Measurements from ENCODE around the gene TTC34.

TTC34 gene

DNA sequence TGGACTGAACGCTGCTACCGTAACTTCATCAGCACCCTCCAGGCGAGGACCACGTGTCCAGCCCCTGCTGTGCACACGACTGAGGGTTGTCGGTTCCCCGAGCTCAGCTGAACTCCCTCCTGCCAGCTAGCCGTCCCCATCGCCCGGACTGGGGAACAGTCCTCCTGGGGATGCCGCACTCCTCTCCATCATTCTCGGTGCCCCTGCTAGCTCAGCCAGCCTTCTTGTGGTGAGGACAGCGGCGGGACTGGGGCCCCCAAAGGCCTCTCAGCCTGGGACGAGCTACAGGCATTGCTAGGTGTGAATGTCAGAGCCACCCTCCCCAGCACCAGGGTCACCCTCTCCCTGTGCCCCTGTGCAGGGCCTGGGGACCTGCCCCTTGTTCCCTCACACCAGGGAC is 8.8 kb upstream of the TTC34 start:
- Mint-ChIP-seq H3K27me3 (peaks cover 10% of the 10 kb centered on the region), H3K4me3 (no peak overlapping the region), H3K36me3 (ENCODE audit: low read depth) (no peaks in the 10 kb centered on the region), H3K9me3 (no peaks in the 10 kb centered on the region), H3K27ac (no peak overlapping the region), H3K4me1 (ENCODE audit: low read depth) (no peaks in the 10 kb centered on the region)
- no peak for DNase-seq

DNA sequence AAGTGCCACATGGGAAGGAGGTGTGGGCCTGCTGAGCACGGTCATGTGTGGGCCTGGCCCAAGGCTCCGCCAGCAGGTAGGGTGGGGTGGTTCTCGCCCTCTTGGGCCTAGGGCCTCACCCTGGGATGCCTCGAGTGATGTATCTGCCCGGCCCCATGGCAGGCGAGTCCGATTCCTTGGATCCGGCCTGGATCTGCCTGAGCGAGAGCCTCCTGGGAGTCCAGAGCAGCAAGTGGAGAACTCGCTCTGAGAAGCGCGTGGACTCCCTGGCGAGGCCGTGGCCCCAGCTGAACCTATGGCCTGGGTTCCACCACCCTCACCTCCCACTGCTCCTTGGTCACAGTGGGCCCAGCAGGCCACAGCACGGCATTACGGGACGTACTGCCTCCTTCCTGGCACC is 8.2 kb upstream of the TTC34 start:
- Mint-ChIP-seq H3K9me3 (no peaks in the 10 kb centered on the region), H3K27me3 (peaks cover 10% of the 10 kb centered on the region), H3K4me1 (ENCODE audit: low read depth) (no peaks in the 10 kb centered on the region), H3K27ac (no peak overlapping the region), H3K4me3 (no peak overlapping the region), H3K36me3 (ENCODE audit: low read depth) (no peaks in the 10 kb centered on the region)
- DNase-seq: no peak

DNA sequence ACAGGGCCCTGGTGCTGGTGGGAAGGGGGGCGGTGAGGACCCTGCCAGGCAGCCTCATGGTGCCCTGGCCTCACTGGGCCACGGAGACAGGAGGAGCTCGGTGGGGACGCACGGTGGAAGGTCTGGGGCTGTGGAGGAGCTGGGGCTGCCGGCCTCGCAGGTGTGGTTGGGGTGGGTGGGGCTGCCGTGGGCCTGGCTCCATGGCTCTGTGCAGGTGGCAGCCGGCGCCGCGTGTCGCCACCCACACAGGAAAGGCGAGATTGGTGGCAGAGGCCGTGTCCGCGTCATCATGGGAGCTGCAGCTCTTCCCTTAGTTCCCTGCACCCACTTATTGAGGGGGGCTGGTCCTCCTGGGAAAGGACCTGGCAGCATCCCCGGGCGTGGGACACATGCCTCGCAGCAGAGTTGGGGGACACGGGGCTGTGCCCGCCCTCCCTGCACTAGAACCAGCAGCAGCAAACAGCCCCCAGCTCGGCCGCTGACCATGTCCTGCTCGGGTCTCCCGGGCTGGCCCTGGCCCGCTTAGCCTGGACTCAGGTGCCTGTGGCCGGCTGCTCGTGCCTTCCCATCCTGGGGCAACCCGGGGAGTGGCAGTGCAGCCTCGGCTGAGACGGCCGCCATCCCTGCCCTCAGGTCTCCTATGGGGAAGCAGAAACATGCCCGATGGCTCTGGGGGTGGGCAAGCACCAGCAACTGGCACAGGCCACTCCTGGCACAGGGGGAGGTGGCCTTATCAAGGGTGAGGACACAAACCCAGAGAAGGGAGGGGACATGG is 7.5 kb upstream of the TTC34 start:
- no peak overlapping the region for H3K27ac Mint-ChIP-seq
- H3K27me3 Mint-ChIP-seq: peaks cover 10% of the 10 kb centered on the region
- no peak for DNase-seq
- no peak overlapping the region for H3K4me3 Mint-ChIP-seq
- no peaks in the 10 kb centered on the region for H3K36me3 Mint-ChIP-seq (ENCODE audit: low read depth)
- H3K9me3 Mint-ChIP-seq: no peaks in the 10 kb centered on the region
- H3K4me1 Mint-ChIP-seq (ENCODE audit: low read depth): no peaks in the 10 kb centered on the region

GRCh38 chr1:2808386-2808705 is 6.9 kb upstream of the TTC34 start:
- no peak overlapping the region for H3K27ac Mint-ChIP-seq

DNA sequence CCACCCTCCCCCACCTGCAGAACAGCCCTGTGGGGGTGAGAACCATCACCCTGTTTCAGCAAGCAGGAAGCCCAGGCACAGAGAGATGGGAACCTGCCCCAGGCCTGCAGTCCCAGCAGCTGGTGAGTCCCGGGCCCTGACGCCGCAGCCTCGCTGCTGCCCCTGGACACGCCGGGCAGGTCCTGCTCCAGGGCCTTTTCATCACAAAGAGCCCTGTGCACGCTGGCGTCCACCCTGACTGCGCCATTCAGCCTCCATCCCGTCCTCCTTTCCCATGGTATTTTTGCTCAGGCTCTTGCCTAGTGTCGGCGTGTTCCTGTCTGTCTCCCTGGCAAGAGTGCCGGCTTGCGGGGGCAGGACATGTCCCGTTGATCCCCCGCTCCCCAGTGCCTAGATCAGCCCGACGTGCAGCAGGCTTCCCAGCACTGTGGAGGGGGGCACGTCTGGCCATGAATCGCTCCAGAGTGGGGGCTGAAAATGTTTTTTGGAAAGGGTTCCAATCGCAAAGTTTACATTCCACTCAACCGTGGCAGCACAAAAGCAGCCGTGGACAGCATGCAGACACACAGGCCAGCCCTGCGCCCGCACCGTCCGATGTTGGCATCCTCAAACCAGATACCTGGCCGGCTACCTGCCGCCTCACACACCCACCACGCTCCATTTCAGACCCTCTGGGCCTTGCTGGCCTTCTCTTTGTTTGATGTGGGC is 6.3 kb upstream of the TTC34 start:
- Mint-ChIP-seq H3K36me3 (ENCODE audit: low read depth) (no peaks in the 10 kb centered on the region), H3K9me3 (no peaks in the 10 kb centered on the region), H3K27ac (no peak overlapping the region), H3K27me3 (peaks cover 10% of the 10 kb centered on the region), H3K4me3 (no peak overlapping the region), H3K4me1 (ENCODE audit: low read depth) (no peaks in the 10 kb centered on the region)
- no peak for DNase-seq

More at GRCh38 chr1:2808386-2808705, 6.9 kb upstream of the TTC34 start:
- H3K27me3 Mint-ChIP-seq: peaks cover 10% of the 10 kb centered on the region
- H3K4me1 Mint-ChIP-seq (ENCODE audit: low read depth): no peaks in the 10 kb centered on the region
- no peak for DNase-seq
- H3K4me3 Mint-ChIP-seq: no peak overlapping the region
- no peaks in the 10 kb centered on the region for H3K36me3 Mint-ChIP-seq (ENCODE audit: low read depth)
- H3K9me3 Mint-ChIP-seq: no peaks in the 10 kb centered on the region

GRCh38 chr1:2807036-2807435 is 5.5 kb upstream of the TTC34 start:
- Mint-ChIP-seq H3K27me3 (peaks cover 6% of the 10 kb centered on the region), H3K27ac (no peak overlapping the region), H3K4me1 (ENCODE audit: low read depth) (no peaks in the 10 kb centered on the region)

GRCh38 chr1:2806591-2806990 is 5.1 kb upstream of the TTC34 start:
- peaks cover 6% of the 10 kb centered on the region for H3K27me3 Mint-ChIP-seq
- no peaks in the 10 kb centered on the region for H3K9me3 Mint-ChIP-seq
- H3K4me3 Mint-ChIP-seq: no peak overlapping the region
- no peak overlapping the region for H3K27ac Mint-ChIP-seq
- DNase-seq: no peak
- no peaks in the 10 kb centered on the region for H3K36me3 Mint-ChIP-seq (ENCODE audit: low read depth)
- no peaks in the 10 kb centered on the region for H3K4me1 Mint-ChIP-seq (ENCODE audit: low read depth)

More at GRCh38 chr1:2807036-2807435, 5.5 kb upstream of the TTC34 start:
- DNase-seq: no peak
- no peaks in the 10 kb centered on the region for H3K36me3 Mint-ChIP-seq (ENCODE audit: low read depth)
- H3K9me3 Mint-ChIP-seq: no peaks in the 10 kb centered on the region
- H3K4me3 Mint-ChIP-seq: no peak overlapping the region

- H3K27me3 Mint-ChIP-seq: peaks cover 9% of the 10 kb centered on the region
- H3K4me3 Mint-ChIP-seq: no peak overlapping the region
- H3K27ac Mint-ChIP-seq: no peak overlapping the region
- H3K4me1 Mint-ChIP-seq (ENCODE audit: low read depth): peaks cover 3% of the 10 kb centered on the region
- no peak for DNase-seq
- no peaks in the 10 kb centered on the region for H3K36me3 Mint-ChIP-seq (ENCODE audit: low read depth)
- no peaks in the 10 kb centered on the region for H3K9me3 Mint-ChIP-seq
Observed at GRCh38 chr1:2805801-2806430, 4.4 kb upstream of the TTC34 start.

DNA sequence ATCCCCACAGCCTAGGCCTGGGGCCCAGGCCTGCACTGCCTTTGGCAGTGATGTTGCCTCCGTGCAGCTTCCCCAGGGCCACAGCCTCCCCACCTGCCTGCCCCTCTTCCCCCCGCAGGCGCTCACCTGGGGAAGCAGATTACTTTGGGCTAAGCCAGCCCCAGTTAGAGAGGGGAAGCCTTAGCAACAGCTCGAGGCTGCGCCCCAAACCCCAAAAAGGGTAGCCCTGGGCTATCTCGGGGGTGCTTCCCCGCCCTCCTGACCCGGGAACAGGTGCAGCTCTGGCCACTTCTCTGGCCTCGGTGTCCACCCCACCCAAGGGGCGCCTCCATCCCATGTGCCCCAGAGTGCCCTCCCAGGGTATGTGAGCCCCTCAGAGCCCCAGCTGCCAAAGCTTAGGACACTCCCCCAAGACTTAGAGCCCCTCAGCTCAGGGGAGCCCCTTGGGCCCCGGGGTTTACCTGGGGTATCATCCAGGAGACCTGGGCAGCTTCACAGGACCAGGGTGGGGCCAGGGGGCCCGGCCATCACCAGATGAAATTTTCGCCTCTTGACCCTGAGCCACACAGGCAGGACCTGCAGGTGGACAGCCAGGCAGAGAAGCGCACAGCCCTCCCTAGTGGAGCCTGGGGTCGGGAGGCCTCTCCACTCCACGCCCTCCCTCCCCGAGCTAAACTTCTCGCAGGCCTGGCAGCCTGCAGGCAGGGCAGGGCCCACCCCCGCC is 3.3 kb upstream of the TTC34 start:
- Mint-ChIP-seq H3K4me3 (no peak overlapping the region), H3K4me1 (ENCODE audit: low read depth) (peaks cover 3% of the 10 kb centered on the region), H3K27ac (no peak overlapping the region), H3K27me3 (peaks cover 9% of the 10 kb centered on the region), H3K36me3 (ENCODE audit: low read depth) (no peaks in the 10 kb centered on the region), H3K9me3 (no peaks in the 10 kb centered on the region)
- DNase-seq: no peak

GRCh38 chr1:2803931-2804627 is 2.6 kb upstream of the TTC34 start:
- peaks cover 12% of the 10 kb centered on the region for H3K27me3 Mint-ChIP-seq
- peaks cover 3% of the 10 kb centered on the region for H3K4me1 Mint-ChIP-seq (ENCODE audit: low read depth)
- H3K4me3 Mint-ChIP-seq: no peak overlapping the region
- no peak for DNase-seq
- no peaks in the 10 kb centered on the region for H3K9me3 Mint-ChIP-seq
- H3K27ac Mint-ChIP-seq: no peak overlapping the region
- H3K36me3 Mint-ChIP-seq (ENCODE audit: low read depth): no peaks in the 10 kb centered on the region

DNA sequence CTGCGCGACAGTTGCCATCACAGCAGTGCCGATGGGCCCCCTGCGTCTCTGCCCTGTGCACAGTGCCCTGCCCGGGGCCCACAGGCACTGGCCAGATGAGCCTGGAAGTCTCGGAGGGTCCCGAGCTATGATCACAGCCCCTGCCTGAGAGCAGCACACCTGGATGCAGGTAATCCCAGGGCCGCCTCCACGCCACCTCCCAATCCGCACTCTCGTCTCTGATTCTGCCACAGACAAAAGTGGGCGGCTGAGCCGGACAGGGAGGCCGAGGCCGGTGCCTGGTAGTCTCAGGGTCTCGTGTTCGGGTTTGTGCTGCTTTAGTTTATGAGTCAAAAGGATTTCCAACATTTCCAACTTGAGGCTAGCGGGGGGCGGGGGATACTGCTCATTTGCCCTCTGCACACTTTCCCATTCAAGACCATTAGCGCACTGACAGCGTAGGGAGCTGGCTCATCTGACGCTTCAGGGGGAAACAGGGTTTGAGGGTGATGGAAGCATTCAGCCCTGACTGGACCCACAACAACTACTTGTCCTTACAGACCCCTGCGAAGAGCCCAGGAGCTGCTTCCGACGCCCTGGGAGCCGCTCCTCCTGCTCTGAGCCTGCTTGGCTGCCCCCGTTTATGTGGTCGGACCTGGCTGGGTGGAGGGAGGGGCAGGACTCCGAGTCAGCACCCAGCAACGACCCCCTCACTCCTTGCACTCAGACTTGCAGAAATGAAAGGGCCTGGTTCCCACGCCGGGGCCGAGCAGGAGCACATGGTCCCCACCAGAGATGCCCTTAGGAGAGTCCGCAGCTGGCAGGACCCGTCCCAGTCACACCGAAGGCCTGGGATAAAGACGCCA is 1.8 kb upstream of the TTC34 start:
- Mint-ChIP-seq H3K9me3 (no peaks in the 10 kb centered on the region), H3K4me3 (no peak overlapping the region), H3K27me3 (peaks cover 12% of the 10 kb centered on the region), H3K36me3 (ENCODE audit: low read depth) (no peaks in the 10 kb centered on the region), H3K27ac (no peak overlapping the region), H3K4me1 (ENCODE audit: low read depth) (peaks cover 3% of the 10 kb centered on the region)
- DNase-seq: no peak

DNA sequence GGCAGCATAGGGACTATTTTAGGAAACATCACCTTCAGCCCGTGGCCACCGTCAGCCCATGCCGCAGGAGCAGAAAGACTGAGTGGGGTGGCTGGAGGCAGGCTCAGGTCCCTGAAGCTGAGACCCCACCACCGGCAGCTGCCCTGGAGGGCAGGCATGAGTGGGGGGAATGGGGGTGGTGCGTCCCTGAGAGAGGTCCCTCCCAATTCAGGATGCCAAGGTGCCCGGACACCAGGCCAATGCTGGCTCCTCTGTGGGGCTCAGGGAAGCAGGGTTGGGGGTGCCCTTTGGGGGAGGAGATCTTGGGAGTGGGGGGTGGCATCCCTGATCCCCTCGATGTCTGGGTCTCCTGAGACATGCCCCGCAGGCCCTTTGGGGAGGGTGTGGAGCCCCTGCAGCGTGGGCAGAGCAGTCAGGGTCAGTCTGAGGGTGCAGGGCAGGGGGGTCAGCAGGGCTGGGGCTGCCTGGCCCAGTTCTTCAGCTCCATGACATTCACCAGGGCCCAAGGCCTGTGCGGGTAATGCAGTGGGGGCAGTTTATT is 998 bp upstream of the TTC34 start:
- DNase-seq: no peak
- H3K36me3 Mint-ChIP-seq (ENCODE audit: low read depth): no peaks in the 10 kb centered on the region
- peaks cover 3% of the 10 kb centered on the region for H3K4me1 Mint-ChIP-seq (ENCODE audit: low read depth)
- no peaks in the 10 kb centered on the region for H3K9me3 Mint-ChIP-seq
- peaks cover 10% of the 10 kb centered on the region for H3K27me3 Mint-ChIP-seq
- no peak overlapping the region for H3K27ac Mint-ChIP-seq
- H3K4me3 Mint-ChIP-seq: no peak overlapping the region

GRCh38 chr1:2801046-2801445 is 447 bp downstream of the TTC34 start:
- H3K27ac Mint-ChIP-seq: no peak overlapping the region
- peaks cover 18% of the 10 kb centered on the region for H3K27me3 Mint-ChIP-seq
- H3K9me3 Mint-ChIP-seq: peaks cover 3% of the 10 kb centered on the region
- H3K36me3 Mint-ChIP-seq (ENCODE audit: low read depth): no peaks in the 10 kb centered on the region
- no peak for DNase-seq
- no peak overlapping the region for H3K4me3 Mint-ChIP-seq
- H3K4me1 Mint-ChIP-seq (ENCODE audit: low read depth): peaks cover 3% of the 10 kb centered on the region
